ENCODE data around the gene DDX19B.
"Not testable (repeated sequence)": the region's sequence is repeated elsewhere in the genome, so short reads cannot be mapped to it uniquely, and the experiment has no call there.

- not testable (repeated sequence) for TF ChIP-seq CTCF (tag by site-specific recombination; IDR thresholded peaks at IDR 0.05); ZBTB8A (tag by site-specific recombination; IDR thresholded peaks at IDR 0.05); SP2 (tag by site-specific recombination; IDR thresholded peaks at IDR 0.05); REST (tag by site-specific recombination; IDR thresholded peaks at IDR 0.05); ZNF423 (tag by site-specific recombination; IDR thresholded peaks at IDR 0.05); ZNF677 (tag by site-specific recombination; IDR thresholded peaks at IDR 0.05); ZBTB7A (tag by site-specific recombination; IDR thresholded peaks at IDR 0.05; ENCODE audit: low read depth); SALL2 (tag by site-specific recombination; IDR thresholded peaks at IDR 0.05; ENCODE audit: borderline replicate concordance); ZNF449 (tag by site-specific recombination; IDR thresholded peaks at IDR 0.05); ZNF501 (tag by site-specific recombination; IDR thresholded peaks at IDR 0.05); ZNF239 (tag by site-specific recombination; IDR thresholded peaks at IDR 0.05); ZBTB21 (tag by site-specific recombination; IDR thresholded peaks at IDR 0.05); ZFP3 (tag by site-specific recombination; IDR thresholded peaks at IDR 0.05; ENCODE audit: low read depth); ZNF704 (tag by site-specific recombination; IDR thresholded peaks at IDR 0.05)
These were observed 31.1 kb upstream of the DDX19B start for GRCh38 chr16:70267922-70268321.

Measured in HEK293 (cell line).